Measurements from ENCODE around the gene NUDT16L1.

NUDT16L1 gene

GRCh38 chr16:4683255-4684057 lies 9.9 kb upstream of the NUDT16L1 start:
- DNase-seq, result no peak

- DNase-seq, result no peak
Observed at GRCh38 chr16:4684058-4684715, 9.2 kb upstream of the NUDT16L1 start.

GRCh38 chr16:4684763-4685162 lies 8.6 kb upstream of the NUDT16L1 start:
- DNase-seq, result no peak

- DNase-seq, result no peak
Observed at GRCh38 chr16:4685292-4685691, 8.1 kb upstream of the NUDT16L1 start.

- no peak for DNase-seq
Observed at GRCh38 chr16:4685776-4686496, 7.4 kb upstream of the NUDT16L1 start.

GRCh38 chr16:4686497-4687210 lies 6.7 kb upstream of the NUDT16L1 start:
- DNase-seq, result no peak

- no peak for DNase-seq
Observed at GRCh38 chr16:4687416-4687815, 5.9 kb upstream of the NUDT16L1 start.

GRCh38 chr16:4687946-4688673 lies 5.3 kb upstream of the NUDT16L1 start:
- no peak for DNase-seq

GRCh38 chr16:4688674-4689045 lies 4.7 kb upstream of the NUDT16L1 start:
- DNase-seq, result no peak

GRCh38 chr16:4689091-4689671 lies 4.2 kb upstream of the NUDT16L1 start:
- DNase-seq, result no peak

- no peak for DNase-seq
Observed at GRCh38 chr16:4689864-4690704, 3.3 kb upstream of the NUDT16L1 start.

GRCh38 chr16:4690946-4691665 lies 2.3 kb upstream of the NUDT16L1 start:
- DNase-seq, result no peak

- no peak for DNase-seq
Observed at GRCh38 chr16:4691666-4692412, 1.5 kb upstream of the NUDT16L1 start.

GRCh38 chr16:4692460-4693295 lies 684 bp upstream of the NUDT16L1 start:
- DNase-seq, result no peak

- no peak for DNase-seq
Observed at GRCh38 chr16:4693956-4694641, 737 bp downstream of the NUDT16L1 start.

- no peak for DNase-seq
Observed at GRCh38 chr16:4694642-4695451, 1.5 kb downstream of the NUDT16L1 start.

GRCh38 chr16:4695473-4696171 lies 2.3 kb downstream of the NUDT16L1 start:
- no peak for DNase-seq
